Neuronal stem cell (in vitro differentiated cells): ENCODE results near the gene FAM217B.

Experiments
- DNase-seq: peaks from one replicate; pipeline ENCODE4 v3.0.0-alpha.2; 2013; ENCODE audit warnings: low spot score
- H2AFZ ChIP-seq: one replicate; pipeline ENCODE4 v1.6.1; 2013; ENCODE audit warnings: mild to moderate bottlenecking, low read length, inconsistent platforms
- H2AK5ac ChIP-seq: 2 replicates; pipeline ENCODE4 v1.6.1; 2013; ENCODE audit warnings: low read depth, mild to moderate bottlenecking, inconsistent platforms, low read length, moderate library complexity, mixed read lengths
- H2BK120ac ChIP-seq: 2 replicates; pipeline ENCODE4 v1.6.1; 2013; ENCODE audit warnings: low read depth, mild to moderate bottlenecking, inconsistent platforms, low read length, moderate library complexity, mixed read lengths
- H2BK12ac ChIP-seq: one replicate; pipeline ENCODE4 v1.6.1; 2013; ENCODE audit warnings: low read length, inconsistent platforms
- H2BK15ac ChIP-seq: 2 replicates; pipeline ENCODE4 v1.6.1; 2013; ENCODE audit warnings: mild to moderate bottlenecking, low read length, inconsistent platforms, mixed read lengths
- H2BK5ac ChIP-seq: one replicate; pipeline ENCODE4 v1.6.1; 2013; ENCODE audit warnings: inconsistent platforms, mild to moderate bottlenecking, low read length, moderate library complexity
- H3K14ac ChIP-seq: one replicate; pipeline ENCODE4 v1.6.1; 2013; ENCODE audit warnings: low read length, inconsistent platforms
- H3K18ac ChIP-seq: 2 replicates; pipeline ENCODE4 v1.6.1; 2013; ENCODE audit warnings: low read length, inconsistent platforms
- H3K23ac ChIP-seq: 2 replicates; pipeline ENCODE4 v1.6.1; 2013; ENCODE audit warnings: low read depth, mild to moderate bottlenecking, mixed read lengths, low read length, inconsistent platforms; ENCODE audit not compliant: poor library complexity
- H3K27ac ChIP-seq: replicated peaks from 3 replicates; pipeline ENCODE4 v1.5.1; 2013; ENCODE audit warnings: low read length, inconsistent platforms
- H3K27me3 ChIP-seq, 3 experiments: 2 replicates each; pipeline ENCODE4 v1.6.1; 2013; ENCODE audit warnings: low read length in 3 of 3, mild to moderate bottlenecking in 2 of 3, inconsistent platforms in 1 of 3, low read depth in 1 of 3, mixed read lengths in 1 of 3, moderate library complexity in 1 of 3; ENCODE audit not compliant: control insufficient read depth in 3 of 3, insufficient read depth in 3 of 3
- H3K36me3 ChIP-seq, 2 donors: replicated peaks in 1 of 2; 2 replicates each; pipeline ENCODE4 v1.6.1; 2013; ENCODE audit warnings: low read length in 2 of 2; ENCODE audit not compliant: control insufficient read depth in 2 of 2, insufficient read depth in 2 of 2
- H3K4ac ChIP-seq: 2 replicates; pipeline ENCODE4 v1.6.1; 2013; ENCODE audit warnings: inconsistent platforms, mild to moderate bottlenecking, low read length, moderate library complexity
- H3K4me1 ChIP-seq, 2 donors: 1 replicate in 1 of 2; 2 replicates in 1 of 2; pipeline ENCODE4 v1.6.1; 2013; ENCODE audit warnings: low read length in 2 of 2, low read depth in 1 of 2; ENCODE audit not compliant: control insufficient read depth in 2 of 2, insufficient read depth in 1 of 2
- H3K4me2 ChIP-seq: one replicate; pipeline ENCODE4 v1.6.1; 2013; ENCODE audit warnings: mild to moderate bottlenecking, low read length, inconsistent platforms; ENCODE audit not compliant: insufficient read depth, poor library complexity, severe bottlenecking
- H3K4me3 ChIP-seq, 2 donors: 2 replicates each; pipeline ENCODE4 v1.5.1; 2013; ENCODE audit warnings: low read length in 2 of 2, mild to moderate bottlenecking in 2 of 2, inconsistent platforms in 1 of 2, moderate library complexity in 1 of 2
- H3K79me1 ChIP-seq: one replicate; pipeline ENCODE4 v1.6.1; 2013; ENCODE audit warnings: low read depth, mild to moderate bottlenecking, inconsistent platforms, low read length, moderate library complexity
- H3K9ac ChIP-seq: one replicate; pipeline ENCODE4 v1.6.1; 2013; ENCODE audit warnings: mild to moderate bottlenecking, low read depth, low read length, inconsistent platforms; ENCODE audit not compliant: poor library complexity
- H3K9me3 ChIP-seq, 2 donors: replicated peaks in 1 of 2; 2 replicates each; pipeline versions ENCODE3 to v1.6.1; 2013; ENCODE audit warnings: low read length in 2 of 2, mild to moderate bottlenecking in 2 of 2, inconsistent platforms in 1 of 2, low read depth in 1 of 2, mixed read lengths in 1 of 2, moderate library complexity in 1 of 2; ENCODE audit not compliant: control insufficient read depth in 2 of 2, insufficient read depth in 1 of 2
- H4K8ac ChIP-seq: one replicate; pipeline ENCODE4 v1.6.1; 2013; ENCODE audit warnings: low read depth, mild to moderate bottlenecking, inconsistent platforms, low read length, moderate library complexity
- H4K91ac ChIP-seq: one replicate; pipeline ENCODE4 v1.6.1; 2013; ENCODE audit warnings: low read length, low read depth, mild to moderate bottlenecking, inconsistent platforms; ENCODE audit not compliant: poor library complexity
- WGBS, 2 donors: extraction: QIAGEN DNeasy Blood & Tissue Kit; methylation state at CpG; one replicate each; pipeline ENCODE4 v1.1.7; 2013; ENCODE audit warnings: missing lambda C conversion rate in 2 of 2, mixed read lengths in 1 of 2; ENCODE audit not compliant: insufficient read length in 2 of 2, insufficient replicate concordance in 1 of 2; ENCODE audit errors: extremely low coverage in 2 of 2; 5-methylcytosine and 5-hydroxymethylcytosine counted together

FAM217B gene

DNA sequence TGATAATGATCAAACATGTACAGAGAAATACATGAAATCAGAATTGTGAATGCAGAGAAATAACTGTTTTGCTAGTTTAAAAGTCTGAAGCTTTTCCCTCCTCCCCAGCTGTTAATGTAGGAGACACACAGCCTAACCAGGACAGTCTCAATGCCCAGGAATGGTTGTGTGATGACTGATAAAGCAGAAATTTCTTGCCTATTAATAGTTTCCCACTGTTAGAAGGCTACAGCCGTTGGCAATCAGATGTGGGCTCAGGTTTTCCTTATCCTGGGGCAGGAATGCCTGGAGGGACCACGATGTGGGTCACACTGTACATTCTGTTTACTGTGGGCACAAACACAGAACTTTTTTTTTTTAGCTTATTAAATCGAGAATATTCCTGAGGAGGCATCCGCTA, 2.0 kb upstream of the FAM217B start:
- no peak overlapping the region for H2BK12ac ChIP-seq
- no CpG with 5 or more reads among the region's 4 CpGs for WGBS, 2 donors
- no peak overlapping the region for H3K4ac ChIP-seq
- no peak overlapping the region for H2AFZ ChIP-seq
- peaks cover 3% of the 10 kb centered on the region in 2 donors for H3K4me1 ChIP-seq
- H2BK120ac ChIP-seq: no peak overlapping the region
- H3K9me3 ChIP-seq: peaks cover 0 to 9% of the 10 kb centered on the region in 2 donors
- peaks cover 5% of the 10 kb centered on the region for H3K79me1 ChIP-seq
- H4K8ac ChIP-seq: no peak overlapping the region
- no peak overlapping the region for H3K18ac ChIP-seq
- no peak overlapping the region for H2AK5ac ChIP-seq
- H2BK15ac ChIP-seq: no peak overlapping the region
- peaks cover 0 to 21% of the 10 kb centered on the region in 2 donors for H3K36me3 ChIP-seq
- no peak overlapping the region for H3K4me3 ChIP-seq
- no peak overlapping the region for H3K23ac ChIP-seq
- no peak overlapping the region for H4K91ac ChIP-seq
- no peak overlapping the region for H3K27ac ChIP-seq
- H2BK5ac ChIP-seq: no peak overlapping the region
- no peak overlapping the region for H3K9ac ChIP-seq
- no peak for DNase-seq
- H3K4me2 ChIP-seq: no peak overlapping the region
- no peak overlapping the region for H3K14ac ChIP-seq
- peaks cover 0 to 21% (median 6%) of the 10 kb centered on the region in 3 experiments for H3K27me3 ChIP-seq

GRCh38 chr20:59938696-59939051, 1.5 kb upstream of the FAM217B start:
- H4K91ac ChIP-seq: no peak overlapping the region
- no peak overlapping the region for H3K27ac ChIP-seq
- WGBS, 2 donors: no CpG with 5 or more reads among the region's 7 CpGs
- peaks cover 0 to 9% of the 10 kb centered on the region in 2 donors for H3K9me3 ChIP-seq
- H3K4ac ChIP-seq: no peak overlapping the region
- H2AFZ ChIP-seq: no peak overlapping the region
- peaks cover 2% of the 10 kb centered on the region for H3K79me1 ChIP-seq
- H2BK12ac ChIP-seq: no peak overlapping the region
- H3K18ac ChIP-seq: peak overlapping the region; percentile 13
- no peak overlapping the region for H3K14ac ChIP-seq
- H4K8ac ChIP-seq: no peak overlapping the region
- H3K4me1 ChIP-seq: peaks cover 3% of the 10 kb centered on the region in 2 donors
- H2BK15ac ChIP-seq: no peak overlapping the region
- no peak overlapping the region for H3K4me3 ChIP-seq
- H3K23ac ChIP-seq: peak overlapping the region; percentile 60
- no peak overlapping the region for H2BK5ac ChIP-seq
- no peak for DNase-seq
- H3K36me3 ChIP-seq: peaks cover 0 to 25% of the 10 kb centered on the region in 2 donors
- no peak overlapping the region for H3K4me2 ChIP-seq
- no peak overlapping the region for H2BK120ac ChIP-seq
- peaks cover 0 to 21% (median 6%) of the 10 kb centered on the region in 3 experiments for H3K27me3 ChIP-seq
- no peak overlapping the region for H3K9ac ChIP-seq
- H2AK5ac ChIP-seq: no peak overlapping the region

DNA sequence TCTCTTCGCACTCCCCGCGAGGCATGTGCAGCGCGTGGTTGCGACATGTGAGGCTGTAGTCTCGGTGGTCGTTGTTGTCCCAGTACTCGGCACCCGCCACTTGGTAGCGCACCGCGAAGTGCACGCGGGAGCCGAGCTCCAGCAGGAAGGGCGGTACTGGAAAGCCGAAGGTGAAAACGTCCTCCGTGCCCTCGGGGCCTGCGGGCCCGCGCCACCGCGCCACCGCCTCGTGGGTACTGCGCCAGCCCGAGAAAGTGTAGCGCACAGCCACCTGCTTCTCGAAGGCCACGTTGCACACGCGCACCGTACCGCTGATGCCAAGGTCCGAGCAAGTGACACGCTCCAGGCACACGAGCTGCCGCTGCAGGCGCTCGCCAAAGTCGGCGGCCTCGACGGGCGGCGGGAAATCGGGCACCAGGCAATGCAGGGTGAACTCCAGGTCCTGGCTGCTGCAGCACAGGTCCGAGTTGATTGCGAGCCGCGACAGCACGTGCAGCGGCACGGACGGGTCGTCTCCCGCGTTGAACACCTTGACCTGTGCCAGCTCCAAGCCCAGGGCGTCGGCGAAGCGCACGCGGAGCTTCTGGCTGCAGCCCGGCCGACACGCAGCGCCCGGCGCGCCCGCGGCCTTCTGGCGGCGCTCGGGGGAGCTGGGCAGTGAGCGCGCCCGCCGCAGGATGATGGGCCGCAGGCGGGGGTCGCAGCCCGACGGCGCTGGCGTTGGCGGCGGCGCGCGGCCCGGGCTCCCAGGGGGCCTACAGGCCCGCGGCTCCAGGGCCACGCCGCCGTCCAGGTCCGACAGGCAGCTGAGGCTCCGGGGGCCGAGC, 924 bp upstream of the FAM217B start:
- H2BK15ac ChIP-seq: peak overlapping the region; percentile 95
- peak overlapping the region; percentile 72 to 81 for H3K4me3 ChIP-seq
- peak overlapping the region; percentile 41 for H2BK120ac ChIP-seq
- no peak for DNase-seq
- H3K14ac ChIP-seq: peak overlapping the region; percentile 79
- H3K9ac ChIP-seq: peak overlapping the region; percentile 68
- no peak overlapping the region for H2BK5ac ChIP-seq
- H4K91ac ChIP-seq: peak overlapping the region; percentile 48
- H3K27ac ChIP-seq: no peak overlapping the region
- peaks cover 0 to 31% of the 10 kb centered on the region in 2 donors for H3K36me3 ChIP-seq
- peak overlapping the region; percentile 89 for H2AK5ac ChIP-seq
- no peak overlapping the region for H3K4ac ChIP-seq
- H3K79me1 ChIP-seq: peaks cover 2% of the 10 kb centered on the region
- H2AFZ ChIP-seq: peak overlapping the region; percentile 88
- no CpG with 5 or more reads among the region's 104 CpGs for WGBS, 2 donors
- H2BK12ac ChIP-seq: peak overlapping the region; percentile 14
- H4K8ac ChIP-seq: peak overlapping the region; percentile 23
- H3K4me1 ChIP-seq: peaks cover 3% of the 10 kb centered on the region in 2 donors
- H3K23ac ChIP-seq: peak overlapping the region; percentile 60
- H3K18ac ChIP-seq: peak overlapping the region; percentile 92
- peaks cover 0 to 9% of the 10 kb centered on the region in 2 donors for H3K9me3 ChIP-seq
- peaks cover 0 to 19% (median 6%) of the 10 kb centered on the region in 3 experiments for H3K27me3 ChIP-seq
- H3K4me2 ChIP-seq: peak overlapping the region; percentile 97

GRCh38 chr20:59939879-59940128, 385 bp upstream of the FAM217B start:
- peak overlapping the region; percentile 25 for H3K23ac ChIP-seq
- no peak overlapping the region for H3K27ac ChIP-seq
- WGBS, 2 donors: no CpG with 5 or more reads among the region's 24 CpGs
- H2BK12ac ChIP-seq: no peak overlapping the region
- peak overlapping the region; percentile 88 for H2AFZ ChIP-seq
- no peak overlapping the region for H4K91ac ChIP-seq
- no peak overlapping the region for H2BK15ac ChIP-seq
- H3K4ac ChIP-seq: no peak overlapping the region
- peak overlapping the region; percentile 91 for H3K18ac ChIP-seq
- no peak overlapping the region for H4K8ac ChIP-seq
- DNase-seq: no peak
- peaks cover 2% of the 10 kb centered on the region for H3K79me1 ChIP-seq
- H2BK120ac ChIP-seq: peak overlapping the region; percentile 41
- H3K14ac ChIP-seq: no peak overlapping the region
- peaks cover 3 to 6% of the 10 kb centered on the region in 2 donors for H3K4me1 ChIP-seq
- no peak overlapping the region for H2AK5ac ChIP-seq
- peaks cover 0 to 9% of the 10 kb centered on the region in 2 donors for H3K9me3 ChIP-seq
- peak overlapping the region; percentile 72 to 81 for H3K4me3 ChIP-seq
- H3K36me3 ChIP-seq: peaks cover 3 to 37% of the 10 kb centered on the region in 2 donors
- no peak overlapping the region for H2BK5ac ChIP-seq
- peaks cover 0 to 18% (median 6%) of the 10 kb centered on the region in 3 experiments for H3K27me3 ChIP-seq
- peak overlapping the region; percentile 97 for H3K4me2 ChIP-seq
- H3K9ac ChIP-seq: no peak overlapping the region
